Mesenchymal stem cell (in vitro differentiated cells and primary cell): ENCODE measurements around the gene LDHA. TPM values are rescaled to one million over a fixed set of nuclear protein-coding genes. Genes with fewer than 3 reads are reported as not detected.

Experiments used
- DNase-seq: peaks from one replicate; pipeline ENCODE4 v3.0.0-alpha.2; 2013
- H2AFZ ChIP-seq: one replicate; pipeline ENCODE4 v1.6.1; 2013; ENCODE audit warnings: low read depth, mild to moderate bottlenecking, control low read depth, inconsistent platforms, low read length, moderate library complexity
- H2AK5ac ChIP-seq: 2 replicates; pipeline ENCODE4 v1.6.1; 2013; ENCODE audit warnings: low read length, moderate library complexity, mild to moderate bottlenecking, inconsistent platforms; ENCODE audit not compliant: severe bottlenecking
- H2BK120ac ChIP-seq: one replicate; pipeline ENCODE4 v1.6.1; 2013; ENCODE audit warnings: low read depth, mild to moderate bottlenecking, inconsistent platforms, low read length, moderate library complexity
- H2BK12ac ChIP-seq, 2 experiments: one replicate each; pipeline ENCODE4 v1.6.1; 2013; ENCODE audit warnings: inconsistent platforms in 2 of 2, low read length in 2 of 2, mild to moderate bottlenecking in 2 of 2, moderate library complexity in 2 of 2, control low read depth in 1 of 2
- H2BK15ac ChIP-seq: one replicate; pipeline ENCODE4 v1.6.1; 2013; ENCODE audit warnings: mild to moderate bottlenecking, low read depth, inconsistent platforms; ENCODE audit not compliant: poor library complexity, severe bottlenecking
- H2BK5ac ChIP-seq: 2 replicates; pipeline ENCODE4 v1.6.1; 2013; ENCODE audit warnings: low read depth, mild to moderate bottlenecking, low read length, control low read depth, inconsistent platforms; ENCODE audit not compliant: poor library complexity, severe bottlenecking
- H3K14ac ChIP-seq, 2 experiments: one replicate each; pipeline ENCODE4 v1.6.1; 2013; ENCODE audit warnings: inconsistent platforms in 2 of 2, low read length in 2 of 2, control low read depth in 1 of 2, mild to moderate bottlenecking in 1 of 2, moderate library complexity in 1 of 2
- H3K18ac ChIP-seq, 2 experiments: one replicate each; pipeline ENCODE4 v1.6.1; 2013; ENCODE audit warnings: inconsistent platforms in 2 of 2, low read length in 2 of 2, control low read depth in 1 of 2, low read depth in 1 of 2, mild to moderate bottlenecking in 1 of 2
- H3K23ac ChIP-seq, 2 experiments: one replicate each; pipeline ENCODE4 v1.6.1; 2013; ENCODE audit warnings: inconsistent platforms in 2 of 2, low read length in 2 of 2, mild to moderate bottlenecking in 2 of 2, moderate library complexity in 2 of 2, control low read depth in 1 of 2
- H3K27ac ChIP-seq: 2 replicates; pipeline ENCODE4 v1.5.1; 2013; ENCODE audit warnings: mild to moderate bottlenecking, moderate library complexity, low read length, control low read depth, inconsistent platforms; ENCODE audit not compliant: poor library complexity, severe bottlenecking
- H3K27me3 ChIP-seq, 2 experiments: 2 replicates each; pipeline versions ENCODE4 v1.6.1 to v1.7.0; 2013; ENCODE audit warnings: low read length in 2 of 2, mild to moderate bottlenecking in 2 of 2, moderate library complexity in 2 of 2, control low read depth in 1 of 2, inconsistent platforms in 1 of 2; ENCODE audit not compliant: control insufficient read depth in 1 of 2, insufficient read depth in 1 of 2
- H3K36me3 ChIP-seq, 2 experiments: 2 replicates each; pipeline versions ENCODE4 v1.6.1 to v1.7.0; 2013; ENCODE audit warnings: low read length in 2 of 2, control low read depth in 1 of 2, inconsistent platforms in 1 of 2, low read depth in 1 of 2, mild to moderate bottlenecking in 1 of 2; ENCODE audit not compliant: insufficient read depth in 2 of 2, control insufficient read depth in 1 of 2
- H3K4ac ChIP-seq, 2 experiments: one replicate each; pipeline ENCODE4 v1.6.1; 2013; ENCODE audit warnings: inconsistent platforms in 2 of 2, low read length in 2 of 2, mild to moderate bottlenecking in 2 of 2, moderate library complexity in 2 of 2, control low read depth in 1 of 2, low read depth in 1 of 2
- H3K4me1 ChIP-seq: 2 replicates; pipeline ENCODE4 v1.6.1; 2013; ENCODE audit warnings: low read depth, low read length, control low read depth; ENCODE audit not compliant: control insufficient read depth, insufficient read depth
- H3K4me2 ChIP-seq: 2 replicates; pipeline ENCODE4 v1.6.1; 2013; ENCODE audit warnings: low read length, mild to moderate bottlenecking, inconsistent platforms; ENCODE audit not compliant: poor library complexity, severe bottlenecking
- H3K4me3 ChIP-seq, 2 experiments: 2 replicates each; pipeline versions ENCODE4 v1.5.1 to v1.7.0; 2013; ENCODE audit warnings: low read length in 2 of 2, mild to moderate bottlenecking in 2 of 2, control low read depth in 1 of 2, low read depth in 1 of 2; ENCODE audit not compliant: insufficient read depth in 1 of 2
- H3K79me1 ChIP-seq: replicated peaks from 2 replicates; pipeline ENCODE4 v1.6.1; 2013; ENCODE audit warnings: mild to moderate bottlenecking, control low read depth, low read length, inconsistent platforms; ENCODE audit not compliant: poor library complexity, severe bottlenecking
- H3K9ac ChIP-seq: 2 replicates; pipeline ENCODE4 v1.7.0; 2013; ENCODE audit warnings: mild to moderate bottlenecking, low read length, moderate library complexity
- H3K9me3 ChIP-seq: 2 replicates; pipeline ENCODE4 v1.7.0; 2013; ENCODE audit warnings: mild to moderate bottlenecking, low read length; ENCODE audit not compliant: control insufficient read depth
- H4K8ac ChIP-seq: one replicate; pipeline ENCODE4 v1.6.1; 2013; ENCODE audit warnings: inconsistent platforms, mild to moderate bottlenecking, low read length, moderate library complexity
- H4K91ac ChIP-seq: one replicate; pipeline ENCODE4 v1.6.1; 2013; ENCODE audit warnings: mild to moderate bottlenecking, low read length, inconsistent platforms
- WGBS: methylation state at CpG from one replicate; pipeline ENCODE4 v1.1.7; 2013; ENCODE audit warnings: mixed read lengths; 5-methylcytosine and 5-hydroxymethylcytosine counted together
- polyA plus RNA-seq, 2 experiments: library from polyadenylated mRNA; stranded (reverse); fragments of 200-250 nt; gene quantifications; one replicate each; pipeline ENCODE4 v1.2.3, GENCODE V29; 2013

Gene LDHA
- 404 TPM for polyA plus RNA-seq (2013, experiment 1 of 2)
- 417 TPM for polyA plus RNA-seq (2013, experiment 2 of 2)

GRCh38 chr11:18394275-18394927, at the start of gene LDHA:
Gene LDHA (plus strand): TSS chr11:18394563. CDS start chr11:18396843, 2,280 bp downstream.
- Histone ChIP-seq H3K79me1 (peaks cover 1% of the 10 kb centered on the region), H3K9ac (peak within 1 kb of the TSS; percentile 99), H3K23ac (peak within 1 kb of the TSS; percentile 68 to 96), H4K8ac (peak within 1 kb of the TSS; percentile 92), H3K4me3 (peak within 1 kb of the TSS; percentile 62 to 100), H2AK5ac (peak within 1 kb of the TSS; percentile 23), H2BK120ac (peak within 1 kb of the TSS; percentile 44), H3K36me3 (peaks cover 6 to 32% of the 10 kb centered on the region in 2 experiments), H3K4me2 (peak within 1 kb of the TSS; percentile 36), H3K4me1 (peaks cover 17% of the 10 kb centered on the region), H3K4ac (peak within 1 kb of the TSS; percentile 69 to 98), H2AFZ (no peak within 1 kb of the TSS), H4K91ac (peak within 1 kb of the TSS; percentile 74), H2BK12ac (peak within 1 kb of the TSS; percentile 71 to 93), H3K9me3 (no peaks in the 10 kb centered on the region), H3K27ac (peak within 1 kb of the TSS; percentile 90), H3K18ac (peak within 1 kb of the TSS; percentile 97 to 99), H3K27me3 (no peaks in the 10 kb centered on the region), H2BK5ac (peak within 1 kb of the TSS; percentile 53), H2BK15ac (peak within 1 kb of the TSS; percentile 98), H3K14ac (peak within 1 kb of the TSS in 1 of 2 experiments; percentile 98)
- peak; percentile 96 for DNase-seq
- WGBS: 17% methylated on average over 60 of the region's 60 CpGs

- Histone ChIP-seq H3K9me3 (no peaks in the 10 kb centered on the region), H3K4me2 (no peak overlapping the region), H2BK120ac (no peak overlapping the region), H3K18ac (no peak overlapping the region), H3K27me3 (no peaks in the 10 kb centered on the region), H4K8ac (no peak overlapping the region), H2BK5ac (no peak overlapping the region), H3K23ac (no peak overlapping the region), H3K79me1 (peaks cover 12% of the 10 kb centered on the region), H3K27ac (no peak overlapping the region), H4K91ac (no peak overlapping the region), H2AK5ac (no peak overlapping the region), H3K9ac (peak overlapping the region; percentile 67), H3K4ac (no peak overlapping the region), H3K14ac (no peak overlapping the region), H3K4me1 (no peaks in the 10 kb centered on the region), H2BK12ac (no peak overlapping the region), H3K4me3 (peak overlapping the region in 1 of 2 experiments; percentile 26), H2AFZ (no peak overlapping the region), H3K36me3 (peaks cover 29 to 80% of the 10 kb centered on the region in 2 experiments), H2BK15ac (no peak overlapping the region)
- peak; percentile 30 for DNase-seq
- 89% methylated on average over 2 of the region's 5 CpGs for WGBS
These were observed 46.8 kb upstream of the LDHA start for GRCh38 chr11:18347471-18348125.

GRCh38 chr11:18352581-18352980, 41.8 kb upstream of the LDHA start:
- no peak overlapping the region for H3K14ac ChIP-seq
- no peak overlapping the region for H2BK120ac ChIP-seq
- H3K27ac ChIP-seq: no peak overlapping the region
- no peaks in the 10 kb centered on the region for H3K27me3 ChIP-seq
- no peak overlapping the region for H3K23ac ChIP-seq
- H2BK5ac ChIP-seq: no peak overlapping the region
- peaks cover 14% of the 10 kb centered on the region for H3K79me1 ChIP-seq
- no peaks in the 10 kb centered on the region for H3K9me3 ChIP-seq
- H4K91ac ChIP-seq: no peak overlapping the region
- no peak overlapping the region for H2BK15ac ChIP-seq
- no peak for DNase-seq
- no peak overlapping the region for H2AK5ac ChIP-seq
- H4K8ac ChIP-seq: no peak overlapping the region
- H3K9ac ChIP-seq: no peak overlapping the region
- no peak overlapping the region for H2BK12ac ChIP-seq
- H3K36me3 ChIP-seq: peaks cover 20 to 85% of the 10 kb centered on the region in 2 experiments
- 72% methylated on average over 3 of the region's 3 CpGs for WGBS
- H3K18ac ChIP-seq: no peak overlapping the region
- no peak overlapping the region for H2AFZ ChIP-seq
- H3K4ac ChIP-seq: no peak overlapping the region
- H3K4me3 ChIP-seq: no peak overlapping the region
- no peaks in the 10 kb centered on the region for H3K4me1 ChIP-seq
- H3K4me2 ChIP-seq: no peak overlapping the region

GRCh38 chr11:18358646-18359045, 35.7 kb upstream of the LDHA start:
- Histone ChIP-seq H3K36me3 (peaks cover 29 to 92% of the 10 kb centered on the region in 2 experiments), H3K27me3 (no peaks in the 10 kb centered on the region), H2BK15ac (no peak overlapping the region), H2BK12ac (no peak overlapping the region), H3K9me3 (no peaks in the 10 kb centered on the region), H2AK5ac (no peak overlapping the region), H3K23ac (no peak overlapping the region), H3K4me2 (no peak overlapping the region), H2AFZ (no peak overlapping the region), H3K4me3 (no peak overlapping the region), H3K14ac (no peak overlapping the region), H2BK120ac (no peak overlapping the region), H3K4me1 (no peaks in the 10 kb centered on the region), H4K8ac (no peak overlapping the region), H4K91ac (no peak overlapping the region), H3K18ac (no peak overlapping the region), H3K4ac (no peak overlapping the region), H3K27ac (no peak overlapping the region), H2BK5ac (no peak overlapping the region), H3K79me1 (peaks cover 8% of the 10 kb centered on the region), H3K9ac (no peak overlapping the region)
- WGBS: 98% methylated on average over 3 of the region's 4 CpGs
- DNase-seq: no peak
